ENCODE results near the gene CD1D.

The CD1D gene

DNA sequence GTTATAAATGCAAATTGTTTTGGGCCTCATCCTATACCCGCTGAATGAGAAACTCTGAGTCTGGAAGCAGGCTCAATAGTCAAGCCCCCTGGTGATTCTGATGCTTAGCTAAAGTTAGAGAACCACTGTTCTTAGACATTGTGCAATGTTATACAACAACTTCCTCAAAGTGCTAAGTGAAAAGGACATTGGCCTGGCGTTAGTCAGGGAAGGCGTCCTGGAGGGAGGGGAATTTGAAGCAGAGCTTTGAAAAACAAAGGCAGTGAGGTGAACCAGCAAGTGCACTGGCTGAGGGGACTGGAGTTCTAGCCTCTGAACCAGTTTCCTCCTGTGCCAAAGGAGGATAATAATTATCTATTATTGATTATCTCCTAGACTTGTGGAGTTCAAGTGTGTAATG is 5.1 kb downstream of the CD1D start:
- TF ChIP-seq TEAD4 (IDR thresholded peaks at IDR 0.05) (no peak), NFIC (IDR thresholded peaks at IDR 0.05) (no peak), ZBTB7A (IDR thresholded peaks at IDR 0.05; ENCODE audit: low read depth) (no peak), YY1 (IDR thresholded peaks at IDR 0.05; ENCODE audit: low read depth) (no peak), FOXM1 (IDR thresholded peaks at IDR 0.05; ENCODE audit: borderline replicate concordance, low read depth) (no peak), MAX (IDR thresholded peaks at IDR 0.05) (no peak), EGR1 (IDR thresholded peaks at IDR 0.05) (no peak), EP300 (IDR thresholded peaks at IDR 0.05; ENCODE audit: borderline replicate concordance) (no peak), CREB1 (IDR thresholded peaks at IDR 0.05; ENCODE audit: low read depth) (no peak), CEBPB (IDR thresholded peaks at IDR 0.05) (no peak), TAF1 (IDR thresholded peaks at IDR 0.05; ENCODE audit: low read depth) (no peak)
- TF ChIP-seq, protein P1, sequence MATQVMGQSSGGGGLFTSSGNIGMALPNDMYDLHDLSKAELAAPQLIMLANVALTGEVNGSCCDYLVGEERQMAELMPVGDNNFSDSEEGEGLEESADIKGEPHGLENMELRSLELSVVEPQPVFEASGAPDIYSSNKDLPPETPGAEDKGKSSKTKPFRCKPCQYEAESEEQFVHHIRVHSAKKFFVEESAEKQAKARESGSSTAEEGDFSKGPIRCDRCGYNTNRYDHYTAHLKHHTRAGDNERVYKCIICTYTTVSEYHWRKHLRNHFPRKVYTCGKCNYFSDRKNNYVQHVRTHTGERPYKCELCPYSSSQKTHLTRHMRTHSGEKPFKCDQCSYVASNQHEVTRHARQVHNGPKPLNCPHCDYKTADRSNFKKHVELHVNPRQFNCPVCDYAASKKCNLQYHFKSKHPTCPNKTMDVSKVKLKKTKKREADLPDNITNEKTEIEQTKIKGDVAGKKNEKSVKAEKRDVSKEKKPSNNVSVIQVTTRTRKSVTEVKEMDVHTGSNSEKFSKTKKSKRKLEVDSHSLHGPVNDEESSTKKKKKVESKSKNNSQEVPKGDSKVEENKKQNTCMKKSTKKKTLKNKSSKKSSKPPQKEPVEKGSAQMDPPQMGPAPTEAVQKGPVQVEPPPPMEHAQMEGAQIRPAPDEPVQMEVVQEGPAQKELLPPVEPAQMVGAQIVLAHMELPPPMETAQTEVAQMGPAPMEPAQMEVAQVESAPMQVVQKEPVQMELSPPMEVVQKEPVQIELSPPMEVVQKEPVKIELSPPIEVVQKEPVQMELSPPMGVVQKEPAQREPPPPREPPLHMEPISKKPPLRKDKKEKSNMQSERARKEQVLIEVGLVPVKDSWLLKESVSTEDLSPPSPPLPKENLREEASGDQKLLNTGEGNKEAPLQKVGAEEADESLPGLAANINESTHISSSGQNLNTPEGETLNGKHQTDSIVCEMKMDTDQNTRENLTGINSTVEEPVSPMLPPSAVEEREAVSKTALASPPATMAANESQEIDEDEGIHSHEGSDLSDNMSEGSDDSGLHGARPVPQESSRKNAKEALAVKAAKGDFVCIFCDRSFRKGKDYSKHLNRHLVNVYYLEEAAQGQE (IDR thresholded peaks at IDR 0.05; ENCODE audit: low read depth) = no peak

GRCh38 chr1:158186180-158186579 is 5.5 kb downstream of the CD1D start:
- no peak for TF ChIP-seq TCF12 (IDR thresholded peaks at IDR 0.05; ENCODE audit: low read depth)
- no peak for TF ChIP-seq MAX (IDR thresholded peaks at IDR 0.05)
- TF ChIP-seq ZBTB7A (IDR thresholded peaks at IDR 0.05; ENCODE audit: low read depth) = no peak
- TF ChIP-seq YY1 (IDR thresholded peaks at IDR 0.05; ENCODE audit: low read depth) = no peak
- no peak for TF ChIP-seq TAF1 (IDR thresholded peaks at IDR 0.05; ENCODE audit: low read depth)
- no peak for TF ChIP-seq CEBPB (IDR thresholded peaks at IDR 0.05)
- TF ChIP-seq EGR1 (IDR thresholded peaks at IDR 0.05) = no peak
- TF ChIP-seq, protein P2, sequence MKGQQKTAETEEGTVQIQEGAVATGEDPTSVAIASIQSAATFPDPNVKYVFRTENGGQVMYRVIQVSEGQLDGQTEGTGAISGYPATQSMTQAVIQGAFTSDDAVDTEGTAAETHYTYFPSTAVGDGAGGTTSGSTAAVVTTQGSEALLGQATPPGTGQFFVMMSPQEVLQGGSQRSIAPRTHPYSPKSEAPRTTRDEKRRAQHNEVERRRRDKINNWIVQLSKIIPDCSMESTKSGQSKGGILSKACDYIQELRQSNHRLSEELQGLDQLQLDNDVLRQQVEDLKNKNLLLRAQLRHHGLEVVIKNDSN (IDR thresholded peaks at IDR 0.05) = no peak

GRCh38 chr1:158188611-158189010 is 7.9 kb downstream of the CD1D start:
- TF ChIP-seq RAD21 (IDR thresholded peaks at IDR 0.05; ENCODE audit: low read depth) (no peak), ZBTB7A (IDR thresholded peaks at IDR 0.05; ENCODE audit: low read depth) (no peak), CREB1 (IDR thresholded peaks at IDR 0.05; ENCODE audit: low read depth) (no peak), CEBPB (IDR thresholded peaks at IDR 0.05) (no peak), TEAD4 (IDR thresholded peaks at IDR 0.05) (no peak), TCF12 (IDR thresholded peaks at IDR 0.05; ENCODE audit: low read depth) (no peak), NFIC (IDR thresholded peaks at IDR 0.05) (no peak), MAX (IDR thresholded peaks at IDR 0.05) (no peak), YY1 (IDR thresholded peaks at IDR 0.05; ENCODE audit: low read depth) (no peak)
- TF ChIP-seq, protein P2 (IDR thresholded peaks at IDR 0.05) = no peak
- TF ChIP-seq, protein P1 (IDR thresholded peaks at IDR 0.05; ENCODE audit: low read depth) = no peak

DNA sequence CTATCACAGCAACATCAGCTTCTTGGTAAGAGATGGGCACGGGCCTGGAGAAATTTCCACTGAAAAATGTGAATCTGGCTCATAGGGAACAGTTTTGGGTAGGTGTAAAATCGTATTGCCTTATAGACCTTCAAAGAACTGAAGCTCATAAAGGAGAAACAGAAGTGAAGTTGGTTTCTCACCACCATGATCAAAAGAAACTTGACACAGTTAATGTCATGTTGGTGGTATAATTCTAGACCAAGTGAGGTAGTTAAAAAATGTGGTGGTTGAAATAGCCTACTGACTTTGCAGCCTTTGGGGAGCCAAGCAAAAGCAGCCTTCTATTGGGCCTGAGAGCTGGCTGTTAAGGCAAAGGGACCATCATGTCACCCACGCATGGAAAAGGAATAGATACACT is 8.9 kb downstream of the CD1D start:
- TF ChIP-seq NFIC (IDR thresholded peaks at IDR 0.05) = no peak
- TF ChIP-seq, protein P2 (IDR thresholded peaks at IDR 0.05) = no peak
- no peak for TF ChIP-seq TEAD4 (IDR thresholded peaks at IDR 0.05)

- TF ChIP-seq FOXM1 (IDR thresholded peaks at IDR 0.05; ENCODE audit: borderline replicate concordance, low read depth) (no peak), CREB1 (IDR thresholded peaks at IDR 0.05; ENCODE audit: low read depth) (no peak), MAX (IDR thresholded peaks at IDR 0.05) (no peak), TEAD4 (IDR thresholded peaks at IDR 0.05) (no peak), EGR1 (IDR thresholded peaks at IDR 0.05) (no peak), TCF12 (IDR thresholded peaks at IDR 0.05; ENCODE audit: low read depth) (no peak), EP300 (IDR thresholded peaks at IDR 0.05; ENCODE audit: borderline replicate concordance) (no peak), NFIC (IDR thresholded peaks at IDR 0.05) (no peak)
- TF ChIP-seq, protein P1 (IDR thresholded peaks at IDR 0.05; ENCODE audit: low read depth) = no peak
- TF ChIP-seq, protein P2 (IDR thresholded peaks at IDR 0.05) = no peak
Measured at GRCh38 chr1:158191299-158191698, 10.6 kb downstream of the CD1D start.

Measured in Ishikawa (cell line).